LNCAP (cell line): ENCODE results near the gene ESPN.

Experiments
- CTCF ChIP-seq: fragments of 450-650 bp; IDR thresholded peaks from 2 replicates; pipeline ENCODE4 v1.5.1; 2017; ENCODE audit warnings: mild to moderate bottlenecking

The ESPN gene

GRCh38 chr1:6471086-6471969 is 46.8 kb downstream of the ESPN start:
- no peak for TF ChIP-seq CTCF

- TF ChIP-seq CTCF = no peak
Measured at GRCh38 chr1:6471970-6472368, 47.4 kb downstream of the ESPN start.

GRCh38 chr1:6472391-6472790 is 47.8 kb downstream of the ESPN start:
- TF ChIP-seq CTCF = peak; percentile 47

- no peak for TF ChIP-seq CTCF
Measured at GRCh38 chr1:6473156-6473555, 48.6 kb downstream of the ESPN start.

GRCh38 chr1:6473974-6474814 is 49.6 kb downstream of the ESPN start:
- no peak for TF ChIP-seq CTCF

- TF ChIP-seq CTCF = no peak
Measured at GRCh38 chr1:6474815-6475282, 50.3 kb downstream of the ESPN start.

- TF ChIP-seq CTCF = peak; percentile 99
Measured at GRCh38 chr1:6475381-6476133, 51.0 kb downstream of the ESPN start.
